Liver (tissue), 9 donors: ENCODE measurements around the gene WLS. TPM values are rescaled to one million over a fixed set of nuclear protein-coding genes. Genes with fewer than 3 reads are reported as not detected.

Source experiments
- DNase-seq: peaks from one replicate; pipeline ENCODE4 v3.0.0-alpha.2; 2017; ENCODE audit warnings: low spot score
- H3K27ac ChIP-seq, 2 donors: one replicate each; pipeline ENCODE4 v1.7.0; 2013; ENCODE audit warnings: inconsistent platforms in 2 of 2, low read length in 2 of 2, control low read depth in 1 of 2, low read depth in 1 of 2, mild to moderate bottlenecking in 1 of 2
- H3K27me3 ChIP-seq, 4 donors: one replicate each; pipeline versions ENCODE4 v1.6.1 to v1.7.0; 2013; ENCODE audit warnings: low read length in 3 of 4, inconsistent platforms in 1 of 4, mild to moderate bottlenecking in 1 of 4, moderate library complexity in 1 of 4; ENCODE audit not compliant: control insufficient read depth in 4 of 4, insufficient read depth in 4 of 4
- H3K36me3 ChIP-seq, 4 donors: one replicate each; pipeline versions ENCODE4 v1.6.1 to v1.7.0; 2013; ENCODE audit warnings: low read length in 3 of 4, mild to moderate bottlenecking in 3 of 4, low read depth in 1 of 4, moderate library complexity in 1 of 4; ENCODE audit not compliant: control insufficient read depth in 4 of 4, insufficient read depth in 3 of 4
- H3K4me1 ChIP-seq, 4 donors: one replicate each; pipeline versions ENCODE4 v1.6.1 to v1.7.0; 2013; ENCODE audit warnings: low read length in 3 of 4, mild to moderate bottlenecking in 3 of 4, moderate library complexity in 1 of 4; ENCODE audit not compliant: control insufficient read depth in 4 of 4, insufficient read depth in 4 of 4
- H3K4me3 ChIP-seq, 3 donors: one replicate each; pipeline versions ENCODE4 v1.6.1 to v1.7.0; 2013; ENCODE audit warnings: low read length in 3 of 3, control low read depth in 1 of 3, low read depth in 1 of 3, mild to moderate bottlenecking in 1 of 3
- H3K9ac ChIP-seq, 2 donors: one replicate each; pipeline ENCODE4 v1.7.0; 2013; ENCODE audit warnings: low read length in 2 of 2, mild to moderate bottlenecking in 2 of 2, moderate library complexity in 2 of 2, control low read depth in 1 of 2, low read depth in 1 of 2
- H3K9me3 ChIP-seq, 4 donors: one replicate each; pipeline versions ENCODE4 v1.6.1 to v1.7.0; 2013; ENCODE audit warnings: low read length in 3 of 4; ENCODE audit not compliant: control insufficient read depth in 4 of 4
- ATF3 ChIP-seq: IDR thresholded peaks from 2 replicates; pipeline ENCODE4 v1.6.1; 2016; ENCODE audit warnings: antibody characterized with exemption
- EGR1 ChIP-seq, 2 donors: IDR thresholded peaks; 2 replicates each; pipeline ENCODE4 v1.6.1; 2016 to 2018; ENCODE audit warnings: antibody characterized with exemption in 2 of 2, low read depth in 2 of 2
- FOXA1 ChIP-seq: IDR thresholded peaks from 2 replicates; pipeline ENCODE4 v1.6.1; 2016; ENCODE audit warnings: antibody characterized with exemption
- FOXA2 ChIP-seq: IDR thresholded peaks from 2 replicates; pipeline ENCODE4 v1.6.1; 2016; ENCODE audit warnings: antibody characterized with exemption
- GABPA ChIP-seq, 2 donors: IDR thresholded peaks in 1 of 2; conservative IDR thresholded peaks in 1 of 2; 2 replicates each; pipeline ENCODE4 v1.6.1; 2016; ENCODE audit warnings: antibody characterized with exemption in 2 of 2, mild to moderate bottlenecking in 1 of 2, moderate library complexity in 1 of 2
- HNF4A ChIP-seq, 2 donors: conservative IDR thresholded peaks; 2 replicates each; pipeline ENCODE4 v1.6.1; 2016; ENCODE audit warnings: antibody characterized with exemption in 2 of 2, mild to moderate bottlenecking in 2 of 2
- HNF4G ChIP-seq: IDR thresholded peaks from 2 replicates; pipeline ENCODE4 v1.6.1; 2016; ENCODE audit warnings: antibody characterized with exemption
- JUND ChIP-seq, 2 donors: IDR thresholded peaks; 2 replicates each; pipeline ENCODE4 v1.6.1; 2016; ENCODE audit warnings: antibody characterized with exemption in 2 of 2
- NR2F2 ChIP-seq: IDR thresholded peaks from 2 replicates; pipeline ENCODE4 v1.6.1; 2016; ENCODE audit warnings: antibody characterized with exemption
- RAD21 ChIP-seq, 2 donors: IDR thresholded peaks; 2 replicates each; pipeline ENCODE4 v1.6.1; 2016; ENCODE audit warnings: antibody characterized with exemption in 2 of 2, mild to moderate bottlenecking in 2 of 2
- REST ChIP-seq: IDR thresholded peaks from 2 replicates; pipeline ENCODE4 v1.6.1; 2016; ENCODE audit warnings: antibody characterized with exemption, mild to moderate bottlenecking
- RXRA ChIP-seq, 2 donors: IDR thresholded peaks; 2 replicates each; pipeline ENCODE4 v1.6.1; 2017 to 2018; ENCODE audit warnings: antibody characterized with exemption in 2 of 2, mild to moderate bottlenecking in 1 of 2
- SP1 ChIP-seq: IDR thresholded peaks from 2 replicates; pipeline ENCODE4 v1.6.1; 2018; ENCODE audit warnings: antibody characterized with exemption, mild to moderate bottlenecking
- TAF1 ChIP-seq: conservative IDR thresholded peaks from 2 replicates; pipeline ENCODE4 v1.6.1; 2016; ENCODE audit warnings: antibody characterized with exemption, mild to moderate bottlenecking
- YY1 ChIP-seq: IDR thresholded peaks from 2 replicates; pipeline ENCODE4 v1.6.1; 2016; ENCODE audit warnings: antibody characterized with exemption, mild to moderate bottlenecking
- ZBTB33 ChIP-seq: IDR thresholded peaks from 2 replicates; pipeline ENCODE4 v1.6.1; 2016; ENCODE audit warnings: antibody characterized with exemption
- whole genome bisulfite sequencing: extraction: QIAGEN DNeasy Blood & Tissue Kit; methylation state at CpG from one replicate; pipeline ENCODE4 v1.1.7; 2013; 5-methylcytosine and 5-hydroxymethylcytosine counted together
- polyA plus RNA-seq, 2 donors: library from polyadenylated mRNA; stranded (reverse) in 1 of 2; unstranded in 1 of 2; fragments of 200-250 nt in 1 of 2; fragments of >200 nt in 1 of 2; fragmentation: Nextera tagmentation in 1 of 2; extraction: Ambion mirVana in 1 of 2; gene quantifications; one replicate each; pipeline versions ENCODE4 v1.2.1 to v1.2.3, GENCODE V29; 2013 to 2015
- total RNA-seq, 2 donors: library from RNA; depleted of rRNA; stranded (reverse); fragments of >200 nt; gene quantifications; one replicate each; pipeline ENCODE4 v1.2.3, GENCODE V29; 2014
- TF ChIP-seq, protein P1 (sequence below): IDR thresholded peaks from 2 replicates; pipeline ENCODE4 v1.6.1; 2016; ENCODE audit warnings: antibody characterized with exemption
- TF ChIP-seq, protein P2 (sequence below): fragments of 150-350 bp; IDR thresholded peaks from 2 replicates; pipeline ENCODE4 v1.5.1; 2017; ENCODE audit warnings: improper control_type of control experiment, low read depth, low read length; ENCODE audit not compliant: missing input control
- donor health status: healthy.
- donor health status: healthy.
- donor health status: healthy.
- donor health status: healthy.
- donor health status: healthy.

The WLS gene
- total and polyA plus RNA-seq, 4 donors, result 3.2 to 12.5 (median 7.7) TPM

DNA sequence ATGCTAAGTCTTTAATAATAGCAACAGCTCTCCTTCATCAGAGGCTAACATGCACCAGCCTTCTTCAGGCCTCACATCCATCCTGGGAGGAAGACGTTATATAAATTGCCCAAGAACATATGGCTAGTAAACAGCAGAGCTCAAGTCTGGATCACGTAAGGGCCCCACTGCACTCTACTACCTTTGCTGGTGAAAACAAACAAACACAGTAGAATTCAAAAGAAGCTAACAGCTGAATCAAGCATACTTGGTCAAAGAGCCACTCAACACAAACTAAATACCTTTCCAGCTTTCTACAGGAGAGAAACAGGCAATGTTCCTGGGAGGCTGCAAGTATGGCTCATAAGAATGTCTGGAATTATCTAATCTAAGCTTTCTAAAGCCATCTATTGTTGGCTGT, 66.0 kb downstream of the WLS start:
- WGBS, result 94% methylated on average over 2 of the region's 2 CpGs

More for the DNA sequence above, 66.0 kb downstream of the WLS start:
- H3K36me3 ChIP-seq, result no peaks in the 10 kb centered on the region
- H3K9me3 ChIP-seq, result no peaks in the 10 kb centered on the region
- TF ChIP-seq FOXA2, result no peak
- TF ChIP-seq RAD21 (IDR thresholded peaks at IDR 0.05), result no peak
- TF ChIP-seq NR2F2, result no peak
- TF ChIP-seq, protein P1, sequence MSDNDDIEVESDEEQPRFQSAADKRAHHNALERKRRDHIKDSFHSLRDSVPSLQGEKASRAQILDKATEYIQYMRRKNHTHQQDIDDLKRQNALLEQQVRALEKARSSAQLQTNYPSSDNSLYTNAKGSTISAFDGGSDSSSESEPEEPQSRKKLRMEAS, result no peak
- TF ChIP-seq HNF4A (conservative IDR thresholded peaks at IDR 0.05), result no peak
- no peak for TF ChIP-seq YY1
- no peak for TF ChIP-seq REST
- no peak for TF ChIP-seq HNF4G
- no peak for TF ChIP-seq ATF3
- TF ChIP-seq ZBTB33, result no peak
- no peak for TF ChIP-seq EGR1 (IDR thresholded peaks at IDR 0.05; ENCODE audit: low read depth in 2 of 2)
- TF ChIP-seq SP1, result no peak
- no peak for TF ChIP-seq JUND (IDR thresholded peaks at IDR 0.05)
- TF ChIP-seq FOXA1, result no peak
- TF ChIP-seq GABPA (IDR thresholded peaks at IDR 0.05 in 1 of 2, conservative IDR thresholded peaks at IDR 0.05 in 1 of 2), result no peak
- no peak for TF ChIP-seq RXRA (IDR thresholded peaks at IDR 0.05)
- TF ChIP-seq TAF1, result no peak
- TF ChIP-seq, protein P2, sequence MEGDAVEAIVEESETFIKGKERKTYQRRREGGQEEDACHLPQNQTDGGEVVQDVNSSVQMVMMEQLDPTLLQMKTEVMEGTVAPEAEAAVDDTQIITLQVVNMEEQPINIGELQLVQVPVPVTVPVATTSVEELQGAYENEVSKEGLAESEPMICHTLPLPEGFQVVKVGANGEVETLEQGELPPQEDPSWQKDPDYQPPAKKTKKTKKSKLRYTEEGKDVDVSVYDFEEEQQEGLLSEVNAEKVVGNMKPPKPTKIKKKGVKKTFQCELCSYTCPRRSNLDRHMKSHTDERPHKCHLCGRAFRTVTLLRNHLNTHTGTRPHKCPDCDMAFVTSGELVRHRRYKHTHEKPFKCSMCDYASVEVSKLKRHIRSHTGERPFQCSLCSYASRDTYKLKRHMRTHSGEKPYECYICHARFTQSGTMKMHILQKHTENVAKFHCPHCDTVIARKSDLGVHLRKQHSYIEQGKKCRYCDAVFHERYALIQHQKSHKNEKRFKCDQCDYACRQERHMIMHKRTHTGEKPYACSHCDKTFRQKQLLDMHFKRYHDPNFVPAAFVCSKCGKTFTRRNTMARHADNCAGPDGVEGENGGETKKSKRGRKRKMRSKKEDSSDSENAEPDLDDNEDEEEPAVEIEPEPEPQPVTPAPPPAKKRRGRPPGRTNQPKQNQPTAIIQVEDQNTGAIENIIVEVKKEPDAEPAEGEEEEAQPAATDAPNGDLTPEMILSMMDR, result no peak
- H3K4me1 ChIP-seq, result no peaks in the 10 kb centered on the region
- no peak overlapping the region for H3K9ac ChIP-seq
- DNase-seq, result no peak
- no peak overlapping the region for H3K4me3 ChIP-seq
- H3K27ac ChIP-seq, result no peak overlapping the region
- H3K27me3 ChIP-seq, result no peaks in the 10 kb centered on the region
